Thymus (tissue), 11 donors: Measurements from ENCODE around the gene POU4F3. TPM values are rescaled to one million over a fixed set of nuclear protein-coding genes. Genes with fewer than 3 reads are reported as not detected.

Experiments used
- DNase-seq, 9 donors: peaks; one replicate each; pipeline ENCODE4 v3.0.0-alpha.2; 2013; ENCODE audit warnings: low spot score in 9 of 9, low read depth in 6 of 9, missing footprints in 1 of 9
- H3K27ac ChIP-seq, 2 donors: one replicate each; pipeline ENCODE4 v1.5.1; 2013; ENCODE audit warnings: control low read depth in 1 of 2, low read depth in 1 of 2, low read length in 1 of 2, mild to moderate bottlenecking in 1 of 2, moderate library complexity in 1 of 2
- H3K27me3 ChIP-seq, 2 donors: one replicate each; pipeline ENCODE4 v1.5.1; 2013; ENCODE audit warnings: low read length in 1 of 2; ENCODE audit not compliant: control insufficient read depth in 2 of 2, insufficient read depth in 1 of 2
- H3K36me3 ChIP-seq, 2 donors: one replicate each; pipeline ENCODE4 v1.5.1; 2013; ENCODE audit warnings: low read length in 1 of 2, mild to moderate bottlenecking in 1 of 2, moderate library complexity in 1 of 2; ENCODE audit not compliant: control insufficient read depth in 2 of 2, insufficient read depth in 2 of 2
- H3K4me1 ChIP-seq, 2 donors: one replicate each; pipeline ENCODE4 v1.5.1; 2013; ENCODE audit warnings: low read length in 2 of 2; ENCODE audit not compliant: control insufficient read depth in 2 of 2, insufficient read depth in 2 of 2
- H3K4me3 ChIP-seq, 2 donors: one replicate each; pipeline ENCODE4 v1.5.1; 2013; ENCODE audit warnings: low read length in 2 of 2, control low read depth in 1 of 2, mild to moderate bottlenecking in 1 of 2
- H3K9me3 ChIP-seq, 2 donors: one replicate each; pipeline ENCODE4 v1.5.1; 2013; ENCODE audit warnings: low read length in 1 of 2, mild to moderate bottlenecking in 1 of 2; ENCODE audit not compliant: control insufficient read depth in 2 of 2, insufficient read depth in 1 of 2
- WGBS: extraction: QIAGEN DNeasy Blood & Tissue Kit; methylation state at CpG from one replicate; pipeline ENCODE4 v1.1.7; 2013; 5-methylcytosine and 5-hydroxymethylcytosine counted together
- polyA plus RNA-seq: library from polyadenylated mRNA; stranded (reverse); fragments of 200-250 nt; gene quantifications from one replicate; pipeline ENCODE4 v1.2.3, GENCODE V29; 2013
- total RNA-seq: library from RNA; stranded (reverse); fragments of 120-200 nt; gene quantifications from one replicate; pipeline ENCODE4 v1.2.4, GENCODE V29; 2013
- donor health status: healthy.

Gene POU4F3
- total and polyA plus RNA-seq, 2 donors: 0.09 to 0.25 TPM

DNA sequence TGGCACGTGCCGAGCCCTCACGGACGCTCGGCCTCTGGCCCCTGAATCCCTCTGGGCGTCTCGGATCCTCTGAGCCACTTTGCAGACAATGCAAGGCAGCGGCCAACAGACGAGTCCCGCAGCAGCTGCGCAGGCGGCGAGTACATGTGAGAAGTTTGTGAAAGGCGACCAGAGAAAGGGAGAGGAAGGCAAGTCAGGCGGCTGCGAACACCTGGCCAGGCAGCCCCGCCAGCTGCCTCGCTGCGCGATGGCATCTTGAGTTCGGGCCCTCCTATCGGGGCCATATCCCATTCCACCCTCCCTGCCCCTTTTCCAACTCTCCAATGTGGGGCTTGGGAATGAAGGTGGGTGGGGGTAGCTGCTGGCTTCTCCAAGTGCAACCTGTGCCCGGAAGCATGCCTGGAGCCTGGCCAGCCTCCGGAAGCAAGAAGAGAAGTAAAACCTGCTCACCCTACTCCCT, 4.5 kb upstream of the POU4F3 start:
- Histone ChIP-seq H3K27ac (no peak overlapping the region), H3K4me1 (no peaks in the 10 kb centered on the region), H3K4me3 (no peak overlapping the region), H3K27me3 (peaks cover 43 to 76% of the 10 kb centered on the region in 2 donors), H3K36me3 (no peaks in the 10 kb centered on the region), H3K9me3 (peaks cover 0 to 3% of the 10 kb centered on the region in 2 donors)
- 8% methylated on average over 24 of the region's 24 CpGs for WGBS
- no peak for DNase-seq

DNA sequence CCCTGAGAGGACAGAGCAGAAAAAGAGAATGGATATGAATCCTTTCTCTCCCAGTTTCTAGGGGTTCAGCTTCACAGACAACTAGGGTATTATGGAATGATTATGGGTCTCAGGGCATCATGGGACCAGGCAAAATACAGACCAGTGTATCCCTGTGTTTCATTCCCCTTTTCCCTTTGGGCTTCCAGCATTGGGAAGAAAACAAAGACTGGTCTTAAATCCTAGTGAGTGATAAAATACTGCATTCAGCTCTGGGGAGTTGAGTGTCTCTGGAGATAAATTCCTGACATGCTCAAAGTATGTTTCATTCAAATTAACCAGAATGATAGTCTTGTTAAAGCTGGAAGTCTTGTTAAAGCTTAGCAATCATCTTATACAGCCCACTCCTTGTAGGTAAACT, 2.4 kb upstream of the POU4F3 start:
- peaks cover 64 to 92% of the 10 kb centered on the region in 2 donors for H3K27me3 ChIP-seq

DNA sequence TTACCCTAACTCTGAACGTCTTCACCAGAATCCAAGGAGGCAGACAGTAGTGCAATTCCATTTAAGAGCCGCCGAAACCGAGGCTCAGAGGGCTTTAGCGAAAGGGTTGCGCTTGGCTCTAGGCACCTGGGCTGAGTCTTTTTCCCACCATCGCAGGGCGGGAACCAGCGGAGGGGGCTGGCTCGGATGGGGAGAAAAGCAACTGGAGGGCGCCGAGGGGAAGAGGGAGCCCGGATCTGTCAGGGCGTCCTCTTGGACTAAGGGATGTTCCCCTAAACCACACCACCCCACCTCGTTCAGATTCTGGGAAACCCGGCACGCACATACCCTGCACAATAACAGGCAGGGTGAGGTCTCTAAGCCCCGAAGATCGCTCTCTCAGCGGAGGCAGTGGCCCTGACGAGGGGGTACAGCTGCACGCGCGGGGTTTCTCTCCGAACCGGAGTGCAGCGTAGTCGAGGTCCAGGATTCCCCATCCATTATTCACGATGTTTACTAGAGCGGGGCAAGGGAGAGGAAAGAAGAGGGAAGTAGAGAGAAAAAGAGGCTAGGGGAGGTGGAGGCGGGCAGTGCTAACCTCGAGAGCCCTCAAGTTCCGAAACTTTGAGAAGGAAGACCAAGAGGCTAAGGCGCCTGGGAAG, 1.3 kb upstream of the POU4F3 start:
- DNase-seq: no peak
- H3K4me1 ChIP-seq: no peaks in the 10 kb centered on the region
- WGBS: 7% methylated on average over 34 of the region's 34 CpGs
- H3K36me3 ChIP-seq: no peaks in the 10 kb centered on the region
- H3K27ac ChIP-seq: no peak overlapping the region
- H3K27me3 ChIP-seq: peaks cover 66 to 95% of the 10 kb centered on the region in 2 donors
- no peak overlapping the region for H3K4me3 ChIP-seq
- peaks cover 1 to 10% of the 10 kb centered on the region in 2 donors for H3K9me3 ChIP-seq

More for the DNA sequence above, 2.4 kb upstream of the POU4F3 start:
- Histone ChIP-seq H3K4me1 (no peaks in the 10 kb centered on the region), H3K9me3 (peaks cover 1 to 10% of the 10 kb centered on the region in 2 donors), H3K4me3 (no peak overlapping the region), H3K36me3 (no peaks in the 10 kb centered on the region), H3K27ac (no peak overlapping the region)
- DNase-seq: no peak

DNA sequence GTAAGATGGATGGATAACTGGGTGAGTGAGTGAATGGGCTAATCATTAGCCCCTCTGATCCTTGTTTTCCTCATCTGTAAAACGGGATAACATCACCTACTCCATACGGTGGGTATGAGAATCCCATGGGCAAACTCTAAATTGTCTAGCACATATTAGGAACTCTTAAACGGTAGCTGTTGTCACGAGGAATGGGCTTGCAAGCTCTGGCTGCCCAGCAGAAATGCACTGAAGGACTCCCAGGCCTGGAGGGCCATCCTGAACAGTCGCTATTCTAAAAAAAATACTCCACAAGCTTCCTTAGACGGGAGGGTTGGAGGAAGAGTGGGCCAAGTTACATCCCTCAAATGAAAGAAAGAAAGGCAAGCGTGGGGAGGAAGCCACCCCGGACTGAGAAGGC, 711 bp upstream of the POU4F3 start:
- H3K9me3 ChIP-seq: peaks cover 1 to 10% of the 10 kb centered on the region in 2 donors
- peaks cover 69 to 95% of the 10 kb centered on the region in 2 donors for H3K27me3 ChIP-seq
- DNase-seq: no peak
- H3K4me3 ChIP-seq: no peak overlapping the region
- no peaks in the 10 kb centered on the region for H3K36me3 ChIP-seq
- H3K27ac ChIP-seq: no peak overlapping the region
- H3K4me1 ChIP-seq: no peaks in the 10 kb centered on the region
- WGBS: 4% methylated on average over 8 of the region's 8 CpGs

DNA sequence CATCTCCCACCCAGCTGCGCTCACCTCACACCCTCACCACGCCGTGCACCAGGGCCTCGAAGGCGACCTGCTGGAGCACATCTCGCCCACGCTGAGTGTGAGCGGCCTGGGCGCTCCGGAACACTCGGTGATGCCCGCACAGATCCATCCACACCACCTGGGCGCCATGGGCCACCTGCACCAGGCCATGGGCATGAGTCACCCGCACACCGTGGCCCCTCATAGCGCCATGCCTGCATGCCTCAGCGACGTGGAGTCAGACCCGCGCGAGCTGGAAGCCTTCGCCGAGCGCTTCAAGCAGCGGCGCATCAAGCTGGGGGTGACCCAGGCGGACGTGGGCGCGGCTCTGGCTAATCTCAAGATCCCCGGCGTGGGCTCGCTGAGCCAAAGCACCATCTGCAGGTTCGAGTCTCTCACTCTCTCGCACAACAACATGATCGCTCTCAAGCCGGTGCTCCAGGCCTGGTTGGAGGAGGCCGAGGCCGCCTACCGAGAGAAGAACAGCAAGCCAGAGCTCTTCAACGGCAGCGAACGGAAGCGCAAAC, 1.1 kb downstream of the POU4F3 start:
- no peak for DNase-seq
- WGBS: 14% methylated on average over 44 of the region's 44 CpGs
- Histone ChIP-seq H3K36me3 (no peaks in the 10 kb centered on the region), H3K27me3 (peaks cover 75 to 95% of the 10 kb centered on the region in 2 donors), H3K9me3 (peaks cover 1 to 10% of the 10 kb centered on the region in 2 donors), H3K27ac (no peak overlapping the region), H3K4me1 (peaks cover 0 to 3% of the 10 kb centered on the region in 2 donors), H3K4me3 (no peak overlapping the region)

DNA sequence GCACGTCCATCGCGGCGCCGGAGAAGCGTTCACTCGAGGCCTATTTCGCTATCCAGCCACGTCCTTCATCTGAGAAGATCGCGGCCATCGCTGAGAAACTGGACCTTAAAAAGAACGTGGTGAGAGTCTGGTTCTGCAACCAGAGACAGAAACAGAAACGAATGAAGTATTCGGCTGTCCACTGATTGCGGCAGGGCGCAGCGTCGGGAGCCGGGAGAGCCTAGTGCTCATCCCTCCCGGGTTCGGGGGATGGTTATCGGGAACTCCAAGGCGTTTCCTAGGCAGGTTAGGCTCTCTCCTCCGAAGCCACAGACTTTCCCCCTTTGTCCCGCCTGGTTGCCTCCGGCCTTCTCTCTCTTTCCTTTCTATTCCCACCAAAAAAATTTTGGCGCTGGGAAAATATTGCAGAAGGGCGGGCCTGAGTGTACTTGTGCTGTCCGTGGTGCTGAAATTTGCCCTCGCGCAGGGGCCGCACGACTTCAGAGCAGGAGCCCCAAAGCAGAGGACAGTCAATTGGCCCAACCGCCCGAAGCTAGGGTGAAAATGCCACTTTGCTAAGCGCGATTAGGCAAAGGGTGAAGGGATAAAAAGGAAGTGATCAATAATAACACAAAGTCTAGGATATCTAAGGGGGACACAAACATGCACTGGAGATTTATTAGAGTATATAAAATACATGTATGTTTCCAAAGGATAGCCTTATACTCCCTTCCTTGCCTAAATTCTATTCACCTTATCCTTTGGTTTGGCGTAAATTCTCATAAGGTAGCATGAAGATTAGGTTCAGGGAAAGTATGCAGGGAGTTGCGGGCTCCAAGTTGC, 1.8 kb downstream of the POU4F3 start:
- H3K36me3 ChIP-seq: no peaks in the 10 kb centered on the region
- peaks cover 1 to 10% of the 10 kb centered on the region in 2 donors for H3K9me3 ChIP-seq
- H3K27ac ChIP-seq: no peak overlapping the region
- no peak overlapping the region for H3K4me3 ChIP-seq
- peaks cover 0 to 3% of the 10 kb centered on the region in 2 donors for H3K4me1 ChIP-seq
- WGBS: 7% methylated on average over 40 of the region's 40 CpGs
- peak; percentile 8 to 65 (median 36) for DNase-seq
- peaks cover 80 to 97% of the 10 kb centered on the region in 2 donors for H3K27me3 ChIP-seq

DNA sequence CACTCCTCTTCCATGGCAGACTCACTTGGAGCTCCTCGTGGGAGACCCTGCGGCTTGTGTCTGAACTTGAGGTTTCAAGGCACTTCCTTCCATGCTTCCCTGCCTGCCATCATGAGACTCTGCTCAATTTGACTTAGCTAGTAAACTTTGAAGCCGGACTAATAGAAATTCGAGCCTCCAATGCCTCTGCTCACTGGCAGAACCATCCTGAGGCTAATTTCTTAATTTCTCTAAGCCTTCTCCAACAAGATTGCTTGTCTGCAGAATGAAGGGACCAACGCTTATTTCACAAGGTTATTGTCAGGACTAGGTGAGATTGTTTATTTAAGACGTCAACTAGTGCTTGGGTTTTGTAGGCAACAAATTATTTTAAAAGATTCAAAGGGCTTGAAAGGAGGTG, 3.2 kb downstream of the POU4F3 start:
- DNase-seq: no peak
- H3K4me1 ChIP-seq: peaks cover 0 to 3% of the 10 kb centered on the region in 2 donors
- H3K27ac ChIP-seq: no peak overlapping the region
- H3K27me3 ChIP-seq: peaks cover 78 to 100% of the 10 kb centered on the region in 2 donors
- H3K9me3 ChIP-seq: peaks cover 1 to 10% of the 10 kb centered on the region in 2 donors
- H3K4me3 ChIP-seq: no peak overlapping the region
- H3K36me3 ChIP-seq: no peaks in the 10 kb centered on the region
- WGBS: 8% methylated on average over 6 of the region's 6 CpGs

DNA sequence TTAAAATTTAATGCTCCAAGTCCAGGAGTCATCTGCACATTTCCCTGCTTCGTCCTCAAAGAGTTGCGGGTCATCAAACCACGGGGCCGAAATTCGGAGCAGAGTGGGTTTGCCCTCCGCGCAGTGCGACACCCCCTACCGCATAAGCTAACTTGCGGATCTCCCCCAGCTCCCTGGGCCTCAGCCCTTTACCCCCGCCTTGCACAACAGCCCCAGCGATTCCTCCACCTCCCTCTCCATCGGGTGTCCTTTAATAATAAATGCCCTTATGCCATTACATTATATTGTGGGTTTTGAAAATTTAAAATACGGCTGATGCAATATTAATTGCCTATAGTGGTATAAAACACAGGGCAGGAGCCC, 3.9 kb downstream of the POU4F3 start:
- H3K4me1 ChIP-seq: peaks cover 0 to 3% of the 10 kb centered on the region in 2 donors
- 9% methylated on average over 14 of the region's 14 CpGs for WGBS
- peaks cover 77 to 97% of the 10 kb centered on the region in 2 donors for H3K27me3 ChIP-seq
- no peaks in the 10 kb centered on the region for H3K36me3 ChIP-seq
- no peak overlapping the region for H3K27ac ChIP-seq
- peaks cover 1 to 10% of the 10 kb centered on the region in 2 donors for H3K9me3 ChIP-seq
- no peak overlapping the region for H3K4me3 ChIP-seq
- DNase-seq: no peak
